HEK293 (cell line): ENCODE data around the gene AIRE.

ENCODE experiments used
- CTCF ChIA-PET: fragments of 350-600 bp; formaldehyde crosslinking; extraction: SDS; loops from one replicate; lab custom pipeline; 2021; ENCODE audit warnings: antibody characterized with exemption; lab: Yijun Ruan, JAX
- POLR2A ChIA-PET: fragments of 300-600 bp; formaldehyde crosslinking; extraction: SDS; loops from one replicate; lab custom pipeline; 2020; ENCODE audit warnings: antibody characterized with exemption, inconsistent platforms; lab: Yijun Ruan, JAX
- H3K27ac ChIP-seq: fragments of 200-500 bp; sonication (Bioruptor generic); 2 replicates; pipeline ENCODE4 v1.5.1; 2014; ENCODE audit warnings: low read depth, low read length, control low read depth, inconsistent platforms; ENCODE audit errors: extremely low read depth
- H3K36me3 ChIP-seq, 2 experiments: fragments of 200-500 bp in 1 of 2; sonication (Bioruptor generic) in 1 of 2; 1 replicate in 1 of 2; 2 replicates in 1 of 2; pipeline ENCODE4 v1.5.1; 2014 to 2017; ENCODE audit warnings: inconsistent platforms in 2 of 2, low read length in 2 of 2; ENCODE audit not compliant: control insufficient read depth in 2 of 2, insufficient read depth in 1 of 2
- H3K4me1 ChIP-seq: fragments of 200-500 bp; sonication (Bioruptor generic); 2 replicates; pipeline ENCODE4 v1.5.1; 2014; ENCODE audit warnings: mild to moderate bottlenecking, low read length, inconsistent platforms; ENCODE audit not compliant: control insufficient read depth, insufficient read depth
- H3K4me3 ChIP-seq: 2 replicates; pipeline ENCODE4 v1.5.1; 2011; ENCODE audit warnings: low read depth, mild to moderate bottlenecking, control low read depth, low read length, moderate library complexity
- H3K9me3 ChIP-seq: fragments of 200-500 bp; sonication (Bioruptor generic); 2 replicates; pipeline ENCODE4 v1.5.1; 2014; ENCODE audit warnings: low read depth, low read length, inconsistent platforms; ENCODE audit not compliant: control insufficient read depth, insufficient read depth
- BCL11B ChIP-seq: fragments of 450-650 bp; formaldehyde crosslinking; IDR thresholded peaks from 2 replicates; pipeline ENCODE4 v1.5.1; 2016; ENCODE audit warnings: low read depth, missing biosample characterization, missing genetic modification characterization
- EGR2 ChIP-seq: fragments of 450-650 bp; formaldehyde crosslinking; IDR thresholded peaks from 2 replicates; pipeline ENCODE4 v1.5.1; 2016; ENCODE audit warnings: low read depth, missing biosample characterization, missing genetic modification characterization
- GLIS1 ChIP-seq: fragments of 450-650 bp; formaldehyde crosslinking; IDR thresholded peaks from 2 replicates; pipeline ENCODE4 v1.5.1; 2016; ENCODE audit warnings: missing biosample characterization, missing genetic modification characterization
- GLIS2 ChIP-seq: fragments of 450-650 bp; formaldehyde crosslinking; IDR thresholded peaks from 2 replicates; pipeline ENCODE4 v1.5.1; 2016; ENCODE audit warnings: missing biosample characterization, missing genetic modification characterization
- IKZF3 ChIP-seq: fragments of 450-650 bp; IDR thresholded peaks from 2 replicates; pipeline ENCODE4 v1.5.0; 2018; ENCODE audit warnings: missing biosample characterization, mild to moderate bottlenecking, missing genetic modification characterization, moderate library complexity
- KLF1 ChIP-seq: fragments of 450-650 bp; formaldehyde crosslinking; IDR thresholded peaks from 2 replicates; pipeline ENCODE4 v1.5.1; 2016; ENCODE audit warnings: missing biosample characterization, missing genetic modification characterization
- KLF10 ChIP-seq: fragments of 450-650 bp; IDR thresholded peaks from 2 replicates; pipeline ENCODE4 v1.5.1; 2018; ENCODE audit warnings: missing biosample characterization, mild to moderate bottlenecking, missing genetic modification characterization
- KLF8 ChIP-seq: fragments of 450-650 bp; formaldehyde crosslinking; IDR thresholded peaks from 2 replicates; pipeline ENCODE4 v1.5.1; 2016; ENCODE audit warnings: missing biosample characterization, missing genetic modification characterization
- PRDM6 ChIP-seq: fragments of 450-650 bp; formaldehyde crosslinking; IDR thresholded peaks from 2 replicates; pipeline ENCODE4 v1.5.1; 2017; ENCODE audit warnings: missing biosample characterization, missing genetic modification characterization
- SP2 ChIP-seq: fragments of 450-650 bp; formaldehyde crosslinking; IDR thresholded peaks from 2 replicates; pipeline ENCODE4 v1.5.1; 2016; ENCODE audit warnings: missing biosample characterization, missing genetic modification characterization
- SP3 ChIP-seq: fragments of 450-650 bp; formaldehyde crosslinking; IDR thresholded peaks from 2 replicates; pipeline ENCODE4 v1.5.1; 2016; ENCODE audit warnings: missing biosample characterization, missing genetic modification characterization
- SP7 ChIP-seq: fragments of 450-650 bp; formaldehyde crosslinking; IDR thresholded peaks from 2 replicates; pipeline ENCODE4 v1.5.1; 2016; ENCODE audit warnings: missing biosample characterization, missing genetic modification characterization
- YY2 ChIP-seq: fragments of 450-650 bp; formaldehyde crosslinking; IDR thresholded peaks from 2 replicates; pipeline ENCODE4 v1.5.1; 2016; ENCODE audit warnings: missing biosample characterization, missing genetic modification characterization
- ZBTB48 ChIP-seq: fragments of 450-650 bp; formaldehyde crosslinking; IDR thresholded peaks from 2 replicates; pipeline ENCODE4 v1.5.1; 2016; ENCODE audit warnings: missing biosample characterization, missing genetic modification characterization
- ZFHX2 ChIP-seq: fragments of 450-650 bp; formaldehyde crosslinking; conservative IDR thresholded peaks from 2 replicates; pipeline ENCODE4 v1.5.1; 2016; ENCODE audit warnings: missing biosample characterization, missing genetic modification characterization
- ZNF121 ChIP-seq: fragments of 450-650 bp; formaldehyde crosslinking; IDR thresholded peaks from 2 replicates; pipeline ENCODE4 v1.5.1; 2016; ENCODE audit warnings: missing biosample characterization, missing genetic modification characterization
- ZNF555 ChIP-seq: fragments of 450-650 bp; formaldehyde crosslinking; conservative IDR thresholded peaks from 2 replicates; pipeline ENCODE4 v1.5.1; 2017; ENCODE audit warnings: missing biosample characterization, mild to moderate bottlenecking, missing genetic modification characterization, inconsistent platforms
- ZNF621 ChIP-seq: fragments of 450-650 bp; formaldehyde crosslinking; IDR thresholded peaks from 2 replicates; pipeline ENCODE4 v1.5.1; 2017; ENCODE audit warnings: missing biosample characterization, missing genetic modification characterization
- ZNF692 ChIP-seq: fragments of 450-650 bp; formaldehyde crosslinking; IDR thresholded peaks from 2 replicates; pipeline ENCODE4 v1.5.1; 2016; ENCODE audit warnings: missing biosample characterization, missing genetic modification characterization
- TF ChIP-seq, protein P1 (sequence below): fragments of 450-650 bp; formaldehyde crosslinking; IDR thresholded peaks from 2 replicates; pipeline ENCODE4 v1.5.1; 2016; ENCODE audit warnings: missing biosample characterization, missing genetic modification characterization
- TF ChIP-seq, protein P2 (sequence below): fragments of 450-650 bp; formaldehyde crosslinking; IDR thresholded peaks from 2 replicates; pipeline ENCODE4 v1.5.1; 2017; ENCODE audit warnings: missing biosample characterization, missing genetic modification characterization
- TF ChIP-seq, protein P3 (sequence below): fragments of 450-650 bp; IDR thresholded peaks from 2 replicates; pipeline ENCODE4 v1.5.1; 2018; ENCODE audit warnings: missing biosample characterization, missing genetic modification characterization

The AIRE gene

DNA sequence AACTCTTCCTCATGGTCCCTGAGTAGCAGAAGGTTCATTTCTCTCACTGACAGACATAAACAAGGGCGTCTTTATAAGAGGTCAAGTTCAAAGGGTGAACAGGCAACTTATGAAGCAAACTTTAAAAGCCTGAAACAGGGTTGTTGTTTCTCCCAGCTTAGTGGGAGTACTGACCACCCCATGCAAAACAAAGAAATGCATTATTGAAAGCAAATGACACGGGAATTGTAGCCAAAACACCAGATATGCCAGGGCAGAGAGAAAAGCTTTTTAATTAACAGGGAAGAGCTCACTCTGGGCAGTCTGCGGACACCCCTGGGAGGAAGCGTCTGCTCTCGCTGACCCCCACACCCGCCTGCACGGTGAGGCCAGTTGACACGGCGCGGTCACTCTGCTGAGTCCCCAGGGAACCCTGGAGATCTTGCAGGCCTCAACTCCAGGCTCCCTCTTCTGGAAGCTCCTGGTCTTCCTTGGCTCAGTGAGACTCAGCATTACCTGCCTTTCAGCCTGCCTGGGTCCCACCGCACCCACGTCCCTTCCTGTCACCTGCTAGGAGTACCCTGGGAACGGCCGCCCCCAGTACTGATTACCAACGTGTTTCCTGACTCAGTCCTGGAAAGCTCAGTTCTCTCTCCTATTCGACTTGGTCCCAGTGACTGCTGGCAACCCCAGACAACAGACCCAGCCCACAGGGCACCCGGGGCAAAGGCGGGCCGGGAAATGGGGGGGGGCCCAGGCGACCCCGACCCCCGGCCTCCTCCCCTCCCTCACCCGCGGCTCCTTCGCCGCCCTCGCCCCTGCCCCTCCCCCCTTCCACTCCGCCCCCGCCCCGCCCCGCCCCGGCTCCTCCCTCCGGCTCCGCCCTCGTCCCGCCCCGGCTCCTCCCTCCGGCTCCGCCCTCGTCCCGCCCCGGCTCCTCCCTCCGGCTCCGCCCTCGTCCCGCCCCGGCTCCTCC is 52.5 kb downstream of the AIRE start (continued):
- TF ChIP-seq SP3 (tag by site-specific recombination) (peak; percentile 46), SP2 (tag by site-specific recombination) (peak; percentile 54), GLIS1 (tag by site-specific recombination) (peak; percentile 34; the same call in 1 of the 2 replicates), GLIS2 (tag by site-specific recombination) (peak; percentile 45), KLF10 (tag by site-specific recombination) (peak; percentile 6; the same call in 1 of the 2 replicates), ZNF555 (tag by site-specific recombination) (no peak), EGR2 (tag by site-specific recombination) (peak; percentile 83), ZBTB48 (tag by site-specific recombination) (no peak), BCL11B (tag by site-specific recombination) (no peak), ZFHX2 (tag by site-specific recombination) (peak; percentile 77), KLF1 (tag by site-specific recombination) (peak; percentile 85), KLF8 (tag by site-specific recombination) (peak; percentile 90), SP7 (tag by site-specific recombination) (peak; percentile 26; the same call in 1 of the 2 replicates), IKZF3 (tag by site-specific recombination) (peak; percentile 39; the same call in 1 of the 2 replicates), ZNF692 (tag by site-specific recombination) (peak; percentile 60; the same call in 1 of the 2 replicates), ZNF621 (tag by site-specific recombination) (no peak)
- TF ChIP-seq, protein P1, sequence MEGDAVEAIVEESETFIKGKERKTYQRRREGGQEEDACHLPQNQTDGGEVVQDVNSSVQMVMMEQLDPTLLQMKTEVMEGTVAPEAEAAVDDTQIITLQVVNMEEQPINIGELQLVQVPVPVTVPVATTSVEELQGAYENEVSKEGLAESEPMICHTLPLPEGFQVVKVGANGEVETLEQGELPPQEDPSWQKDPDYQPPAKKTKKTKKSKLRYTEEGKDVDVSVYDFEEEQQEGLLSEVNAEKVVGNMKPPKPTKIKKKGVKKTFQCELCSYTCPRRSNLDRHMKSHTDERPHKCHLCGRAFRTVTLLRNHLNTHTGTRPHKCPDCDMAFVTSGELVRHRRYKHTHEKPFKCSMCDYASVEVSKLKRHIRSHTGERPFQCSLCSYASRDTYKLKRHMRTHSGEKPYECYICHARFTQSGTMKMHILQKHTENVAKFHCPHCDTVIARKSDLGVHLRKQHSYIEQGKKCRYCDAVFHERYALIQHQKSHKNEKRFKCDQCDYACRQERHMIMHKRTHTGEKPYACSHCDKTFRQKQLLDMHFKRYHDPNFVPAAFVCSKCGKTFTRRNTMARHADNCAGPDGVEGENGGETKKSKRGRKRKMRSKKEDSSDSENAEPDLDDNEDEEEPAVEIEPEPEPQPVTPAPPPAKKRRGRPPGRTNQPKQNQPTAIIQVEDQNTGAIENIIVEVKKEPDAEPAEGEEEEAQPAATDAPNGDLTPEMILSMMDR (tag by site-specific recombination) = peak; percentile 86
- TF ChIP-seq, protein P2, sequence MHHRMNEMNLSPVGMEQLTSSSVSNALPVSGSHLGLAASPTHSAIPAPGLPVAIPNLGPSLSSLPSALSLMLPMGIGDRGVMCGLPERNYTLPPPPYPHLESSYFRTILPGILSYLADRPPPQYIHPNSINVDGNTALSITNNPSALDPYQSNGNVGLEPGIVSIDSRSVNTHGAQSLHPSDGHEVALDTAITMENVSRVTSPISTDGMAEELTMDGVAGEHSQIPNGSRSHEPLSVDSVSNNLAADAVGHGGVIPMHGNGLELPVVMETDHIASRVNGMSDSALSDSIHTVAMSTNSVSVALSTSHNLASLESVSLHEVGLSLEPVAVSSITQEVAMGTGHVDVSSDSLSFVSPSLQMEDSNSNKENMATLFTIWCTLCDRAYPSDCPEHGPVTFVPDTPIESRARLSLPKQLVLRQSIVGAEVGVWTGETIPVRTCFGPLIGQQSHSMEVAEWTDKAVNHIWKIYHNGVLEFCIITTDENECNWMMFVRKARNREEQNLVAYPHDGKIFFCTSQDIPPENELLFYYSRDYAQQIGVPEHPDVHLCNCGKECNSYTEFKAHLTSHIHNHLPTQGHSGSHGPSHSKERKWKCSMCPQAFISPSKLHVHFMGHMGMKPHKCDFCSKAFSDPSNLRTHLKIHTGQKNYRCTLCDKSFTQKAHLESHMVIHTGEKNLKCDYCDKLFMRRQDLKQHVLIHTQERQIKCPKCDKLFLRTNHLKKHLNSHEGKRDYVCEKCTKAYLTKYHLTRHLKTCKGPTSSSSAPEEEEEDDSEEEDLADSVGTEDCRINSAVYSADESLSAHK = no peak
- TF ChIP-seq, all 188 proteins: peak for 19

- peaks cover 0 to 4% of the 10 kb centered on the region in 2 experiments; a peak in 1 of 3 replicates for H3K36me3 ChIP-seq
- H3K4me3 ChIP-seq = peak within 1 kb of the TSS; percentile 93
- peak within 1 kb of the TSS; percentile 93 for H3K27ac ChIP-seq
- no peaks in the 10 kb centered on the region for H3K9me3 ChIP-seq
- H3K4me1 ChIP-seq = peaks cover 9% of the 10 kb centered on the region
- ChIA-PET CTCF (interaction anchor here (0.6 to 1.7 kb wide), 6 partner anchors 36 to 1344 kb away, joined by 3 to 11 read pairs (median 6); no protein-coding TSS in a partner anchor), POLR2A (interaction anchor here (0.6 to 2.2 kb wide), 8 partner anchors 10 to 534 kb away, joined by 3 to 11 read pairs (median 4); partner anchors contain the start of genes LRRC3, PFKL and PTTG1IP)
- TF ChIP-seq ZNF692 (tag by site-specific recombination) (peak; percentile 89), SP2 (tag by site-specific recombination) (peak; percentile 91), PRDM6 (tag by site-specific recombination) (no peak), YY2 (peak; percentile 75), ZNF121 (no peak)
- TF ChIP-seq, protein P3, sequence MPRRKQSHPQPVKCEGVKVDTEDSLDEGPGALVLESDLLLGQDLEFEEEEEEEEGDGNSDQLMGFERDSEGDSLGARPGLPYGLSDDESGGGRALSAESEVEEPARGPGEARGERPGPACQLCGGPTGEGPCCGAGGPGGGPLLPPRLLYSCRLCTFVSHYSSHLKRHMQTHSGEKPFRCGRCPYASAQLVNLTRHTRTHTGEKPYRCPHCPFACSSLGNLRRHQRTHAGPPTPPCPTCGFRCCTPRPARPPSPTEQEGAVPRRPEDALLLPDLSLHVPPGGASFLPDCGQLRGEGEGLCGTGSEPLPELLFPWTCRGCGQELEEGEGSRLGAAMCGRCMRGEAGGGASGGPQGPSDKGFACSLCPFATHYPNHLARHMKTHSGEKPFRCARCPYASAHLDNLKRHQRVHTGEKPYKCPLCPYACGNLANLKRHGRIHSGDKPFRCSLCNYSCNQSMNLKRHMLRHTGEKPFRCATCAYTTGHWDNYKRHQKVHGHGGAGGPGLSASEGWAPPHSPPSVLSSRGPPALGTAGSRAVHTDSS (tag by site-specific recombination) = no peak; the same call in 1 of the 2 replicates
Measured at GRCh38 chr21:44338971-44339910, 53.6 kb downstream of the AIRE start, which contains the start of gene CFAP410. TSS of gene CFAP410 (minus strand) at chr21:44339390. CDS start at chr21:44339194, 196 bp downstream.
